HG02970 (cell line): ENCODE results near the gene LRMDA.

Source experiments
- ATAC-seq: cut with Tn5 transposase; IDR thresholded peaks from one replicate; pipeline ENCODE4 v1.9.1; 2021; ENCODE audit warnings: mild to moderate bottlenecking, moderate library complexity, moderate number of reproducible peaks; ENCODE audit not compliant: unreplicated experiment, low FRiP score

Gene LRMDA

DNA sequence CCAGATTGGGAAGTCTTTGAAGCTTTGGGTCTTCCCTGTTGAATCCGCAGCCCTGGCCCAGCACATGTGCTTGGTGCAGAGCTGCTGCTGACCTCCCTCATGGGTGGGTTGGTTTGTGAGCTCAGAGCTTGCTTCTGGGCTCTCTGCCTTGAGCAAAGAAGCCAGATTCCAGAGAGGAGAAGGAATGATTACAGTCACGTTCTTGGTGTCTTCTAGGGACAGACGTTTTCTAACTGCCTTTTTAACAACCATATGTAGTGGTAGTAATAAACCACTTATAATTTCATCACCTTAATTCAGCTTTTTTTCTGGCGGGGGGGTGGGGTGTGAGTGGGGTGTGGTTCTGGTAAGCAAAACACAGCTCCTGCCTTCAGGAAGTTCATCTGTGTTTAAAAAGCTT lies 39.5 kb downstream of the LRMDA start:
- ATAC-seq: no peak

DNA sequence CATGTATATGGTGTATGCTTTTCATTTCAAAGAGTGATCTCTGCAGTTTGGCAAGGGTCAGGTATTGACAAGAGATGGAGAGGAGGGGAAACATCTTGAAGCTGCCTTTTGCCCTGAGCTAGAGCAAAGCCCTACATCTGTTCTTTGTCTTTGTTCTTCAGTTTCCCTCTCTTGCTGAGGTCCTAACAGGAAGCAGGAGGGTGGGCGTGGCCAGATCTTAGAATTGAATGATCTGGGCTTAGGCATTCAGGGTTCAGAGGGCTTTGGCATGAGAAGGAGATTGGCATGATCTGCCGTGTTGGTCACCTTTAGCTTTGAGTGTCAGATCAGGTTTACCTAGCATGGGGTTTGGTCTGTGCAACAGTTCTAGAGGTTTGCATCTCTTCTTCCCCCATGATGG lies 41.3 kb downstream of the LRMDA start:
- no peak for ATAC-seq

DNA sequence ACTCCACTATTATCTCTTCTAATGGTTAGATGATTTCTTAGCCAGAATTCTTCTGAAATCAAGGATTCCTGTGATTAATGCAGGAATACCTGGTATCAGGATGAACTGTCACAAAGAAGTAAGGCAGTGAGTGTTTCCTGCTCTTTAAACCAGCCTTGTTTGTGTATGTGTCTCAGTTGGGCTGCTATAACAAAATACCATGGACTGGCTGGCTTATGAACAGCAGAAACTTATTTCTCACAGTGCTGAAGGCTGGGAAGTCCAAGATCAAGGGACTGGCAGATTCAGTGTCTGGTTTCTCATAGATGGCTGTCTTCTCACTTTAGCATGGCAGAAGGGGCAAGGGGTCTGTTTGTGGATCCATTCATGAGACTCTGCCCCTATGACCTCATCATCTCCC lies 42.7 kb downstream of the LRMDA start:
- ATAC-seq: no peak

DNA sequence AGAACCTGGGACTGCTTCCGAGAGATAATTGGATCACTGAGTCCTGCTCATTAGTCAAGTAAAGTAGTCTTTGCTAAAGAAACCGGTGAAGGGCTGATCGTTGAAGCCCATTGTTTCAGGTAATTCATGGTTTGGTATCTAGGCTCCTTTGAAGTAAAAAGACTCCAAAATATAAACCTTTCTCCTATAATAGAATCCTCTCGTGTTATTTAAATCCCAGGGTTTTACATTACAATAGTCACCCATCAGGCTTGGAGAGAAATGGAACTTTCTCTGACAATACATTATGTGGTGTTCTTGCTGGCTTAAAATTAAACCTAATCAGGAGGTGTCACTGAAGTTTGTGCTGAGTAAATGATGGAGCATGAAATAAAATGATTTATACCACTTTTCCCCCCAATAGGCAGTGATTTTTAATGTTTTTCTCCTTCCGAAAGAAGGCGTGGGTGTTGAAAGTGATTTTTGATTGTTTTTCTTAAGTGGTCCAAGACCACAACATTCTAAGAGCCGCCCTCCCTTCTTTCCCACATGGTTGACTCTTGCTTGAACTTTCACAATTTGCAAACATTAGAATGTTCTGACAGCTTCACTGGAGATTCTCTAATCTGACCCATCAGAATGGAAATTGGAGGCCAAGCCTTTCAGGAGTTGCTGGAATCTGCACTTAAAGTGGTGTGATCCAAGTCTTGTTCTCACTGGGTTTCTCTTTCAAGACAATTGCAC lies 44.2 kb downstream of the LRMDA start:
- no peak for ATAC-seq

DNA sequence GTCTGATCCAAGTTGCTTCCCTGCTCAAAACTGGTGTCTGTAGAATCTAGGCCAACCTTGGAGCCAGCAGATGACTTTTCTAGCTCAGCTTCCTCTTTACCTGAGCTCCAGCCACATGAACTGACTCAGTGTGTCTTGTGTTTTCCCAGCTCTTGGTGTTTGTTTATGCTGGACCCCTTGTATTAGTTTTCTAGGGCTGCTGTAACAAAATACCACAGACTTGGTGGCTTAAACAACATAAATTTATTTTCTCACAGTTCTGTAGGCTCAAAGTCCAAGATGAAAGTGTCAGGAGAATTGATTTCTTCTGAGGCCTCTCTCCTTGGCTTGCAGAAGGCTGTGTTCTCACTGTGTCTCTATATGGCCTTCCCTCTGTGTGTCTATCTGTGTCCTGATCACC lies 45.1 kb downstream of the LRMDA start:
- no peak for ATAC-seq

DNA sequence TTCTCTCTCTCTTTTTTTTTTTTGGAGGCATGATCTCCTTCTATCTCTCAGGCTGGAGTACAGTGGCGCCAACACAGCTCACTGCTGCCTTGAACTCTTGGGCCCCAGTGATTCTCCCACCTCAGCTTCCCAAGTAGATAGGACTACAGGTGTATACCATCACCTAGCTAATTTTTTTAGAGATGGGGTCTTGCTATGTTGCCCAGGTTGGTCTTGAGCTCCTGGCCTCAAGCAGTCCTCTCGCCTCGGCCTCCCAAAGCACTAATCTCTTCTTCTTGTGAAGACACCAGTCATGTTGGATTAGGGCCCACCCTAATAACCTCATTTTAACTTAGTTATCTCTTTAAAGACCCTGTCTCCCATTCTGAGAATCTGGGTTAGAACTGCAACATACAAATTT lies 45.6 kb downstream of the LRMDA start:
- ATAC-seq: no peak

DNA sequence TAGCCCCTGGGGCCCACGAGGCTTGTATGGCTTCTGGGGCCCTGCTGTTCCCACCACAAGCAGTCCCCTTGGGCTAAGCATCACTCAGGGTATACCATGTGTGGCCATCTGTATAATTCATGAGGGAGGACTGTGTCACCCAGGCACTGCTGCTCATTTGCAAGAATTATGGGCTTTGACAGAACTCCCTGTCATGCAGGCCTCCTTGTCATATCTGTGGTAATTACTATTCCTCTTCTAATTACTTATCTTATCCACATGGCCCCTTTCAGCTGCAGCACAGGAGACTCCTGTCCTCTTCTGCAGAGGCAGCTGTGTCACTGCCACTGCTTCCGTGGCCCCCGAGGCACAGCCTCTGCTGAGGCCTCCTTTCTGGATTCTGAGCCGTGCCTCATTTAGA lies 46.3 kb downstream of the LRMDA start:
- ATAC-seq: no peak

DNA sequence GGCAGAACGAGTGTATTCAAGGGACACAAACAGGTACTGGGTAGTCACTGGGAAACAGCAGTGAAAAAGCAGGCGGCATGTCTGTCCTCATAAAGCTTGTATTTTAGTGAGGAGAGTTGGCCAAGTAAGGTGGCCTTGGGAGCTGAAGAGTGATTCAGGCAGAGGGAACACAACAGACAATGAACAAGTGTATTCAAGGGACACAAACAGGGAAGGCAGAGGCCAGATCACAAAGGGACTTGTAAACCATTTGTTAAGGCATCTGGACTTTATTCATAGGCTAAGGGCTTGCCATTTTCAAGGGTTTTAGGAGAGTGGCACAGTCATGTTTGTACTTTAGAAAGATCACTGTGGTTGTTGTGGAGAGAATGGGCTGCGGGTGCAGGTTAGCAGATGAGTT lies 49.0 kb downstream of the LRMDA start:
- no peak for ATAC-seq

DNA sequence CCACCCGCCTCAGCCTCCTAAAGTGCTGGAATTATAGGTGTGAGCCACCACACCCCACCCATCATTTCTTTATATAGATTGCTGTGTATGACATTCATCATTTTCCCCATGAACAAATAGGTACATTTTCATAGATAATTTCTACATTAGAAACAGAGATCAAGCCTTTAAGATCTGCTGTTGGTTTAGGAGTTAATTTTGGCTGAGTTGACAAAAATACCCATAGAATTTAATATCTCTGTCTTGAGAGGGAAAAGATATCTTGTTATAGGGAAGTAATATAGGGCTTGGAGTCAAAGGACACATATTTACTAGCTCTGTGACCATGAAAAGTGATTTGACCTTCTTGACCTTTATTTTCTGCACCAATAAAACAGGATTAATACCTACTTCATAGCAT lies 51.8 kb downstream of the LRMDA start:
- ATAC-seq: no peak

DNA sequence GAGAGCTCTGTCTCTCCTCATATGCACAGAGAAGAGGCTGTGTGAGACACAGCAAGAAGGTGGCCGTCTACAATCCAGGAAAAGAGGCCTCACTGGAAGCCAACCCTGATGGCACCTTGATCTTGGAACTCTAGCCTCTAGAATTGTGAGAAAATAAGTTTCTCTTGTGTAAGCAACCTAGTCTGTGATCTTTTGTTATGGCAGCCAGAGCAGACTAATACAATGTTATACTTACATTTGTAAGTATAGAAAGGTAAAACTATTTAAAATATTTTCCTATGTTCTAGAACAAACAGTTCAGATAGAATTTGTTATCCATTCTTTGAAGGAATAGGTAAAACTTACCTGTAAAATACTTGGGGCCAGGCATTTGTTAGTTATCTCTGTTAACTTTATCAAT lies 53.3 kb downstream of the LRMDA start:
- no peak for ATAC-seq

DNA sequence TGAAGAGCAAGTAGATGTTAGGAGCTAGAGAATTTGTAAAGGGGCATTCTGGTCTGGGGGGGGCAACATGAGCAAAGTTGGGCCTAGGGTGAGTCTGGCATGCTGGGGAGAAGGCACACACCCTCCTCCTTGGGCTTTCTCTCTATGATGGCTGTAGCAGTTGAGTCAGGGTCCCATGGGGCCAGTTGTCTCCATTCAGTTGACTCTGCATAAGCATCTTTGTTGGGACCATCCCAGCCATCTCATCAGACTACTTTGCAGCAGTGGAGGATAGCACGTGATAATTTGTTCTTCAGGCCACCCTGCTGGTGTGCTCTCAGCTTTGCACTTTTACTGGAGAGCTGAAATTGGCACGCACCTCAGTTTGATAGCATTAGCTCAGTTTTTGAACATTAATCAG lies 55.2 kb downstream of the LRMDA start:
- no peak for ATAC-seq

DNA sequence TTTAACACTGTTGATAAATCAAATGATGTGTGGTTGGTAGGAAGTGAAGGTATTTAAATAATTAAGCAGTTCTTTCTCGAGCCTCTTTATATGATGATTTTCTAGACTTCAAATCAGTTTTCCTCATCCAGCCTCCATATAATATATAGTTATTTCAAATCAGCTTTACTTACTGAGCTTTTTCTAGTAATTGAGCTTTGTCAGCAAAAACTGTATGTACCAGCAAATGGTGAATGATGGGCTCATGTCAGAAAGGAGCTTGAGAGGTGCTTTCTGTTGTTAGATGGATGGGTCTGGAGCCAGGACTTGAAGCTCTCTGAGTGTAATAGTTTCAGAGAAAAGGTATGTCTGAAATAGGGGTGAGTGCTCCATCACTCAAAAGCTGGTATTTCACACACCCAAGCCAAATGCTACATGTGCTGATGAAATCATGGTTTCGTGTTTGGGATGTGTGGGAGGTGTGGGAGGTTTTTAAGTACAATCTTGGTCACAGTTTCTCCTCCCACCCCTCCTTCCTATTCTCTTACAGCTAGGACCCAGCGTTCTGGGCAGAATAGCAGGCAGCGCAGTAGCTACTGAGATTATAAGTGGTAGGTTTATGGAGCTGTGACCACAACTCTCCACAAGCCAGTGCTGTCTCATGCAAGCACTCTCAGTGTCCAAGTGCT lies 55.8 kb downstream of the LRMDA start:
- no peak for ATAC-seq

DNA sequence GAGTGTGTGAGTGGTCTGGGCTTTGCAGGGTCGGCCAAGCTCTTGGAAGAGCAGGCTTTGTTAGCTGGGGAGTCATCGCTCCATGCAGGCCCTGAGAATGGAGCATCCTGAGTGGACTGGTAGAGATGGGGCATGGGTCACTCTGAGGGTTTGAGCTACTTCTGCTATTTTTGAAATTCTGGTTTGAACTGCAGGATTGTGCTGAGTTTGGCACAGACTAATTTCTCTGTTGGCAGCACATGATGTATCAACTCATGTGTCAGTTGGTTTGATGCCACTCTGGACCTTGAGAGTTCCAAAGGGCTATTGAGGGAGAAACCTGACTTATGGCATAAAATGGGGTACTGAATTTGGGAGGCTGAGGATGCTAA lies 56.3 kb downstream of the LRMDA start:
- ATAC-seq: no peak

DNA sequence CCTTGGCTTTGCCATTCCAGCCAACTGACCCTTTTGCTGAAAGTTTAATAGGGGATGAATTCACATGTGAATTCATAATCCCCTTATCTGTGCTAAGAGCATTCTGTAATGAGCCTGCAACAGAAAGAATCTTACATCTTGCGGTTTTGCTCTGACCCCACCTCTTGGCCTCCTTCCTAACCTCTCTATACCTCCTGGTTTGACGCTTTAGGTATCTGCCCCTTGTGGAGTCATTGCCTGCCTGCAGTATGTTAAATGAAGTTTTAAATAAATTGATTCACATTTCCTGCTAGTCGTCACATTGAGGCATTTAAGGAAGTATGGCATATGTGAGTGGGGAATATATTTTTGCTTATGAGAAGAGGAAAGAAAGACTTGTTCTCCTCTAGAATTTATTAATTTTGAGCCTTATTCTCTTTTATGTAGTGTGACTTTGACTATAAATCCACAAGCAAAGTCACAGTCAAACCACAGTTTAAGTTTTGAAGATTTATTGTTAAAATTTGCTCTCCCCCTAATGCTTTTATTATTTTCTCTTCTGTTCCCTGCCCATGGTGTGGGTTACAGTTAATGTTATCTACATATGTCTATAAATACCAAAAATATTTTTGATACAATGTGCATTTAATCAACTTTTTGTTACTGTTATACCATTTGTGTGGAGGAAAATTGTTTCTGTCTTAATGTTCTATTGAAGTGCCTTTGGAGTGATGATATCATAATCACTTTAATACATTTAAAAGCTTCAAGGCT lies 60.9 kb downstream of the LRMDA start:
- ATAC-seq: no peak

DNA sequence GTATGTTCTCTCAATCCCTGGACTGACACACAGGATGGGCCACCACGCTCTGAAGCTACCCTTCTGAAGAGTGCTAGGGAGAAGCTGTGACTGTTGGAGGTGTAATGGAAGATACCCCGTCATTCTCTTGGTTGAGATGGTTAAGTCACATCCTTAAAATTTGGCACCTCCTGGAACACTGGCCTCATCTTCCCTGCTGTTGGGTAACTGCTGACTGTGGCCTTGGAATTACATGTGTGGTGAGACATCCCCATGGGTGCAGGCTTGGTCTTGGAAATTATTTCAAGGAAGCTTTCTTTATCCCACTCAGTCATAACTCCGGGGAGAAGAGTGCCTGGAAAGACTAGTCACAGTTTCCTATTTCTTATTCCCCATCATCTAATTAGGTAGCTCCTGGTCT lies 62.0 kb downstream of the LRMDA start:
- ATAC-seq: no peak

DNA sequence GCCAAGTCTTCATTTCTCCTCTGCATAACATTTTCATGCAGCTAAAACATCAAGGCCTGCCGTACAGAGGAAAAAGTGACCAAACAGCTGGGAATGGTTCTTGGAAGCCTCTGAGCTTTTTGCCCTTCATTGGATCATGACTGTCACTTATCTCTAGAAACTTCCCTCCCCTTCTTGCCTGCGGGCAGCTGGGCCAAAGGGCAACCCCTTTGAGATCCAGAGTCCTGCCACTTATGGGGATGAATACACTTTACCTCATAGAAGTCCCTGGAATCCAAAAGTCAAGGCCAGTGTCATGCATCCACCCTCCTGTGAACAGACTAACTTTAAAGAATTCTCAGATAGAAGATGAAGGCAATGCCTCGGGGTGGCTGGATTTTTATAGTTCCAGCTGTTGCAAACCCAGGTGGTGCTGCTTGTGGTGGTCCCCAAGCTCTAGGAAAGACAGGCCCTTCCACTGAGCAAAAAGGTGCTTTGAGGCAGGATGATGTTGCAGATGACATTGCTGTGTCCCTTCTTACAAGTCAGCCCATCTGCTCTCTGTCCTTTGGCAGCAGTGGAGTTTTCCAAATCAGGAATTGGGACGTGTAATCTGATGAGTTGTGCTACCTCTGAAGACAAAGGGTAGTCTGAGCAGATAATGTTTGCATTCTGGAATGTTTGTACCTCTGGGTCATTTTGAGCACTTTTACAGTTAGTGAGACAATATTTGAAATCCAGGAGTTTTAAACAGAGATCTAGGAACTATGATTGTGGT lies 64.2 kb downstream of the LRMDA start:
- ATAC-seq: no peak

DNA sequence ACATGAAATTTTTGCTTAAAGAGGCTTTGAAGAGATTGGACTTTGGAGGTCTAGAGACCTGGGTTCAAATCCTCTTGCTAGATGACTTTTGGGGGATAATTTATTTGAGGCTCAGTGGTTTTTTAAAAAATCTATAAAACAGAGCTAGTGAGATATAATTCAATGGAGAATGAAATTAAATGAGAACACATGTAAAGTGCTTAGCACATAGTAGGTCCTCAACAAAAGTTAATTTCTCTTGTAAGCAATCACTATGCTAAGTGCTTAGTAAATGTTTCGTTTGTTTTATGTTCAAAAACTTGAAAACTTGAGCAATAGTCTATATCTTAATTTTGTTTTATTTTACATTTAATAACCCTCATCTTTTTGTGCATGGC lies 64.8 kb downstream of the LRMDA start:
- no peak for ATAC-seq

DNA sequence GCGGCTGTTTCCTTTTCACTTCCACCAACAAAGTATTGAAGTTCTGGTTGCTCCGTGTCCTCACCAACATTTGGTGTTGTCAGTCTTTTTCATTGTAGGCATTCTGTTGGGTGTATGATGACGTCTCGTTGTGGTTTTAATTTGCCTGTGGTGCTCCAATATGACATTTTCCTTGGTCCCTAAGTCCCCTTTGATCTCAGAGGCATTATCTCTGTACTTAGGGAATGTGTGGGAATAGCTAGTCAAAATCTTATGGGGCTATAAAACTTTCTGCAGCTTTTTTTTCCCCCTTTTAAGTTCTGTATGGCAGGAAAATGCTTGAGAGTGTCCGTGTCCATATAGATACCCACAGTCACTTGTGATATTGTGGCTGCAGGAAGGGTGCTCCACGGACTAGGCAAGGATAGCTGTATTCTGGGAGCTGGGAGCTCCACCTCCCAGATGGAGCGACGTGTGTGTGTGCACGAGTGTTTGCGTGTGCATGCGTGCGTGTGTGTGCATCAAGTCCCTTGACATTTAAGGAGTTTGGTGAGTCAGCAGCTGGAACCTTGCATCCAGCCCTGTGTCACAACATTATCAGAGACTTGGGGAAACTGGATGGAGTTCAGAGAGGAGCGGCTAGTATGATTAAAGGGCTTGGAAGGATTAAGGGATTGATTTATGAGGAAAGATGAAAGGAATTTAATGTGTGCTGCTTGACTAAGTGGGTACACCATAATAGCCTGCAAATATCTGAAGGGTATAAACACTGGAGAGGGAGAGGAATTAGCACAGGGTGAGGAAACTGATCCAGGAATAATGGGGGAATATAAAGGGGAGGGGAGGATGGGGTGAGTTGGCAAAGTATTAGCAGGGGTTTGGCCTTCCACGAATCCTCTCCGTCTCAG lies 66.8 kb downstream of the LRMDA start:
- no peak for ATAC-seq

DNA sequence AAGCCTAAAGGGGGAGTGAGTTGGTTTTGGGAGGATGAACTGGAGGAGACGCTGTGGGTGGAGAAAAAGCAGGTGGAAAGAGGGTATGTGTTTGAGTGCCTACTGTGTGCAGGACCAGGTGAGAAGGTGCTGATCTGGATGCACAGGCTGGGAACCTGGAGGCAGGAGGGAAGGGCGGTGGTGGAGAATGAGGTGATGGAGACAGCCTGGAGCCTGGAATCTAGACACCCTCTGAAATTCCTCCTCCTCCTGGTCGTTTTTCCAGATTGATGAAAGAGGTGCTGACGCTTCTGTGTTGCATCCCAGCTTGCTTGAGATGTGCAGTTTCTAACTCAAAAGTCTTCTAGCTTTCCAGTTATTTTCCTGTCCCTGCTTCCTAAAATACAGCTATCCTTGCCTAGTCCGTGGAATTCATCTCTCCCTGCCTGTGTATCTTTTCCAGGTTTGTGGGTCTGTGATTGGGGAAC lies 67.5 kb downstream of the LRMDA start:
- no peak for ATAC-seq

DNA sequence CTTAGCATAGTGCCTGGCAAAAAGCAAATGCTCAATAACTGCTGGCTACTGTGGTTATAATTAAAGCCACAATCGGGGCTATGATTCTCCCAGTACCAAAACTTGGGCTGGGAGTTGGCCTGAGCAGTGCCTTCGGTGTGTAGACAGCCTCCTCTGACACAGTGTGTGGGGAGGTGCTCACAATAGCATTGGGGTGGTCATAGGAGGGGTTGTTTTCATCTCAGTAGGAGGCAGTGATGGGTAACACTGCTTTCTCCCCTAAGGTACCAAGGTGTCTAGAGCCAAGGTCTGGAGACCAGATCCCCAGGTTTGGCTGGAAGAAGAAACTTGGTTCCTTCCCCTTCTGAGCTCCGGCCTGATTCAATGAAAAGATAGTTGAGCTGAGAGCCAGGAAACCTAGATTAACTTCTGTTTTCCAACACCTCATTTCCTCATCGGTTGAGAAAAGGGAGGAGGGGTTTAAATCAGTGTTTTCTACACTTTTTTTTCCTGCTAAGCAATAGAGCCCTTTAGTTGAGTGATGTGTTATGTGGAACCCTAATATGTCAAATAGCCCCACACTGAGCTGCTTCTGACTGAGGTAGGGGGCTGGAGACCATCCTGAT lies 68.2 kb downstream of the LRMDA start:
- no peak for ATAC-seq
